BJ (cell line): Measurements from ENCODE around the gene SCFD2. TPM values are rescaled to one million over a fixed set of nuclear protein-coding genes. Genes with fewer than 3 reads are reported as not detected.

Source experiments
- CTCF ChIA-PET: fragments of 350-600 bp; formaldehyde crosslinking; extraction: SDS; loops from one replicate; lab custom pipeline; 2021; ENCODE audit warnings: antibody characterized with exemption, inconsistent platforms; lab: Yijun Ruan, JAX
- POLR2A ChIA-PET: fragments of 300-600 bp; sonication (Branson Sonifier 250); formaldehyde crosslinking; extraction: SDS; loops from one replicate; lab custom pipeline; 2021; ENCODE audit warnings: antibody characterized with exemption; lab: Charles Lee
- DNase-seq: peaks from one replicate; pipeline ENCODE4 v3.0.0-alpha.2; 2011; ENCODE audit warnings: low read depth
- H3K27me3 ChIP-seq: 2 replicates; pipeline ENCODE4 v1.6.0; 2011; ENCODE audit warnings: low read length; ENCODE audit not compliant: control insufficient read depth, insufficient read depth
- H3K36me3 ChIP-seq: 2 replicates; pipeline ENCODE4 v1.5.1; 2011; ENCODE audit warnings: low read length; ENCODE audit not compliant: control insufficient read depth, insufficient read depth
- H3K4me3 ChIP-seq: 2 replicates; pipeline ENCODE4 v1.5.1; 2011; ENCODE audit warnings: low read depth, mild to moderate bottlenecking, control low read depth, low read length
- CTCF ChIP-seq: IDR thresholded peaks from 2 replicates; pipeline ENCODE4 v1.5.1; 2011; ENCODE audit warnings: low read depth, mild to moderate bottlenecking, control low read depth, inconsistent platforms, low read length, moderate library complexity; ENCODE audit not compliant: insufficient read depth
- polyA plus RNA-seq: library from polyadenylated mRNA; depleted of rRNA; stranded (reverse); fragments of >200 nt; gene quantifications from 2 replicates; pipeline ENCODE4 v1.2.3, GENCODE V29; 2011

SCFD2 gene
- polyA plus RNA-seq, 1 experiment = 17.4 TPM

- H3K36me3 ChIP-seq = no peaks in the 10 kb centered on the region
- H3K27me3 ChIP-seq = no peaks in the 10 kb centered on the region
- no peak for DNase-seq
- H3K4me3 ChIP-seq = peak overlapping the region; percentile 93
- no peak for TF ChIP-seq CTCF
- ChIA-PET CTCF (interaction anchor here (1.0 kb wide), 1 partner anchor 867 kb away, joined by 4 read pairs; no protein-coding TSS in a partner anchor), POLR2A (no interaction called here)
Observed at GRCh38 chr4:53366301-53366716, 448 bp upstream of the SCFD2 start.

- ChIA-PET CTCF (no interaction called here), POLR2A (no interaction called here)
- peak overlapping the region; percentile 93 for H3K4me3 ChIP-seq
- H3K27me3 ChIP-seq = no peaks in the 10 kb centered on the region
- DNase-seq = no peak
- H3K36me3 ChIP-seq = no peaks in the 10 kb centered on the region
- TF ChIP-seq CTCF = no peak
Observed at GRCh38 chr4:53365121-53365485, 758 bp downstream of the SCFD2 start.

GRCh38 chr4:53364624-53365023 lies 1.2 kb downstream of the SCFD2 start:
- no peak for TF ChIP-seq CTCF
- Histone ChIP-seq H3K27me3 (no peaks in the 10 kb centered on the region), H3K4me3 (peak overlapping the region; percentile 93), H3K36me3 (no peaks in the 10 kb centered on the region)
- ChIA-PET POLR2A (no interaction called here), CTCF (no interaction called here)
- DNase-seq = no peak

GRCh38 chr4:53362093-53362492 lies 3.8 kb downstream of the SCFD2 start:
- CTCF ChIA-PET = interaction anchor here (0.8 to 1.5 kb wide), 3 partner anchors 12 to 872 kb away, joined by 3 read pairs; no protein-coding TSS in a partner anchor
- Histone ChIP-seq H3K27me3 (no peaks in the 10 kb centered on the region), H3K4me3 (no peak overlapping the region; the same call in 1 of the 2 replicates), H3K36me3 (no peaks in the 10 kb centered on the region)
- POLR2A ChIA-PET = no interaction called here
- no peak for TF ChIP-seq CTCF
- DNase-seq = no peak

- H3K36me3 ChIP-seq = no peaks in the 10 kb centered on the region
- TF ChIP-seq CTCF = no peak
- no peaks in the 10 kb centered on the region for H3K27me3 ChIP-seq
- DNase-seq = no peak
- ChIA-PET POLR2A (no interaction called here), CTCF (interaction anchor here (0.8 to 1.7 kb wide), 4 partner anchors 12 to 872 kb away, joined by 3 read pairs; no protein-coding TSS in a partner anchor)
- no peak overlapping the region for H3K4me3 ChIP-seq
Observed at GRCh38 chr4:53361451-53361850, 4.4 kb downstream of the SCFD2 start.
